Activated CD4-positive, alpha-beta T cell treated with anti-CD3 and anti-CD28 coated beads, Interleukin-2, amount 10 ng/mL, durations not matched to agents 7 days and 5 days (primary cell): ENCODE measurements around the gene RAB5B. TPM values are rescaled to one million over a fixed set of nuclear protein-coding genes. Genes with fewer than 3 reads are reported as not detected.

Experiments
- CTCF ChIA-PET: fragments of 350-600 bp; sonication (Branson Sonifier 250); formaldehyde crosslinking; loops from one replicate; lab custom pipeline; 2021; ENCODE audit warnings: antibody characterized with exemption; lab: Charles Lee
- POLR2A ChIA-PET: fragments of 350-600 bp; sonication (Branson Sonifier 250); formaldehyde crosslinking; loops from one replicate; lab custom pipeline; 2021; ENCODE audit warnings: antibody characterized with exemption; lab: Charles Lee
- DNase-seq: peaks from one replicate; pipeline ENCODE4 v3.0.0-alpha.2; 2020
- H3K27ac Mint-ChIP-seq: one replicate; pipeline ENCODE4 v1.8.0; 2021; ENCODE audit warnings: mild to moderate bottlenecking, moderate library complexity, mixed read lengths
- H3K27me3 Mint-ChIP-seq: one replicate; pipeline ENCODE4 v1.8.0; 2021; ENCODE audit warnings: mixed read lengths
- H3K36me3 Mint-ChIP-seq: one replicate; pipeline ENCODE4 v1.8.0; 2021; ENCODE audit warnings: low read depth, mixed read lengths
- H3K4me1 Mint-ChIP-seq: one replicate; pipeline ENCODE4 v1.8.0; 2021; ENCODE audit warnings: mixed read lengths
- H3K4me3 Mint-ChIP-seq: one replicate; pipeline ENCODE4 v1.8.0; 2021; ENCODE audit warnings: mild to moderate bottlenecking, moderate library complexity, mixed read lengths
- H3K9me3 Mint-ChIP-seq: one replicate; pipeline ENCODE4 v1.8.0; 2021; ENCODE audit warnings: mixed read lengths
- total RNA-seq, 2 experiments: library from RNA; stranded (reverse); gene quantifications; one replicate each; pipeline ENCODE4 v1.2.3, GENCODE V29; 2021

The RAB5B gene
- total RNA-seq, 2 experiments from 2014 or later: 56.9 to 58.1 TPM

- Mint-ChIP-seq H3K4me3 (no peak overlapping the region), H3K9me3 (no peaks in the 10 kb centered on the region), H3K27me3 (no peaks in the 10 kb centered on the region), H3K36me3 (peaks cover 44% of the 10 kb centered on the region), H3K4me1 (peaks cover 7% of the 10 kb centered on the region), H3K27ac (peak overlapping the region; percentile 10)
- CTCF ChIA-PET: interaction anchor here (1.0 to 2.3 kb wide), 5 partner anchors 12 to 135 kb away, joined by 3 to 6 read pairs (median 4); partner anchors contain the start of gene DNAJC14
- POLR2A ChIA-PET: no interaction called here
- DNase-seq: no peak
Observed at GRCh38 chr12:55955344-55955743, 18.5 kb upstream of the RAB5B start.

- Mint-ChIP-seq H3K4me3 (no peak overlapping the region), H3K9me3 (no peaks in the 10 kb centered on the region), H3K27ac (peak overlapping the region; percentile 51), H3K27me3 (no peaks in the 10 kb centered on the region), H3K4me1 (peaks cover 7% of the 10 kb centered on the region), H3K36me3 (peaks cover 44% of the 10 kb centered on the region)
- ChIA-PET POLR2A (no interaction called here), CTCF (interaction anchor here (0.7 to 2.3 kb wide), 7 partner anchors 12 to 135 kb away, joined by 3 to 6 read pairs (median 3); partner anchors contain the start of genes DNAJC14 and RAB5B)
- DNase-seq: peak; percentile 68
Observed at GRCh38 chr12:55955800-55956508, 17.9 kb upstream of the RAB5B start.

- DNase-seq: no peak
- H3K36me3 Mint-ChIP-seq: peaks cover 30% of the 10 kb centered on the region
- H3K27me3 Mint-ChIP-seq: no peaks in the 10 kb centered on the region
- no peaks in the 10 kb centered on the region for H3K9me3 Mint-ChIP-seq
- no peak overlapping the region for H3K27ac Mint-ChIP-seq
- peaks cover 7% of the 10 kb centered on the region for H3K4me1 Mint-ChIP-seq
- ChIA-PET CTCF (interaction anchor here (0.6 to 2.1 kb wide), 6 partner anchors 16 to 218 kb away, joined by 3 to 7 read pairs (median 4); partner anchors contain the start of gene RAB5B), POLR2A (no interaction called here)
- H3K4me3 Mint-ChIP-seq: no peak overlapping the region
Observed at GRCh38 chr12:55957106-55957859, 16.6 kb upstream of the RAB5B start.

DNA sequence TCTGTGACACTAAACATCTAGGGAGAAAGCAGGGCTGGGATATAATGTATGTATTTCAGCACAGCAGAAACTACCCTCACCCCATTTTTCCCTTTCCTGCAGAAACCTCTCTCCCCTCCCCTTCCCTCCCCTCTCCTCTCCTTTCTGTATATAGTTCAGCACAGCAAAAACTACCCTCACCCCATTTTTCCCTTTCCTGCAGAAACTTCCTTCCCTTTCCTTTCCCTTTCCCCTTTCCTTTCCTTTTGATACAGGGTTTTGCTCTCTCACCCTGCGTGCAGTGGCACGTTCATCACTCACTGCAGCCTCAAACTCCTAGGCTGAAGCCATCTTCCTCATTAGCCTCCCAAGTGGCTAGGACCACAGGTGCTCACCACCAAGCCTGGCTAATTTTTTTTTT is 10.1 kb upstream of the RAB5B start:
- no peaks in the 10 kb centered on the region for H3K9me3 Mint-ChIP-seq
- H3K27ac Mint-ChIP-seq: no peak overlapping the region
- H3K36me3 Mint-ChIP-seq: peaks cover 12% of the 10 kb centered on the region
- ChIA-PET CTCF (no interaction called here), POLR2A (no interaction called here)
- H3K4me3 Mint-ChIP-seq: no peak overlapping the region
- no peaks in the 10 kb centered on the region for H3K27me3 Mint-ChIP-seq
- no peak for DNase-seq
- peaks cover 27% of the 10 kb centered on the region for H3K4me1 Mint-ChIP-seq

GRCh38 chr12:55965240-55965639 is 8.6 kb upstream of the RAB5B start:
- CTCF ChIA-PET: interaction anchor here (0.7 kb wide), 1 partner anchor 213 kb away, joined by 3 read pairs; no protein-coding TSS in a partner anchor
- peak overlapping the region; percentile 5 for H3K4me3 Mint-ChIP-seq

DNA sequence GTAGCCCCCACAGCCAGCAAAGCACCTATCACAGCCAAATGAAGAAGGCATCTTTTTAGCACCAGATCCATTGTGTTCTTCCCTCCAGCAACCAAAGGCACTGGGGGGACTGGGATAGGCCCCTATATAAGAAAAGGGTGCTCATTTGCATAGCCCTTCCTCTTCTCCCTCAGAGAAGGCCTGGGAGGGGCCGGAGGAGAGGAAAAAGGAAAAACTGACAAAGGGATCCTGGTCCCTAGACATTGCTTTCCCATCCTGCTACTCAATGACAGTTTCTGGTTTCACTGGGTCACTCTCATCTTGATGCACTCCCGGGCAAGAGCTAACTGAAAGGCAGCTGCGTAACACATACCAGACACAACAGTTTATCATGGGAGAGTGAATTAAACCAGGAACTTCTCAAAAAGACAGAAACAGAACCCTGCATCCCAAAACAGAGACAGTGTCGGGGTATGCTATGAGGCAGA is 7.9 kb upstream of the RAB5B start, which contains the start of gene PMEL:
PMEL (minus strand) TSS at position 102 of the 467 bp plus-strand sequence; CDS start at position 71, 31 bp downstream.
- POLR2A ChIA-PET: no interaction called here
- Mint-ChIP-seq H3K9me3 (no peaks in the 10 kb centered on the region), H3K4me3 (peak within 1 kb of the TSS; percentile 97), H3K4me1 (peaks cover 36% of the 10 kb centered on the region), H3K27me3 (no peaks in the 10 kb centered on the region), H3K36me3 (peaks cover 21% of the 10 kb centered on the region), H3K27ac (peak within 1 kb of the TSS; percentile 89)
- CTCF ChIA-PET: no interaction called here
- DNase-seq: no peak

More at GRCh38 chr12:55965240-55965639, 8.6 kb upstream of the RAB5B start:
- Mint-ChIP-seq H3K4me1 (peaks cover 32% of the 10 kb centered on the region), H3K9me3 (no peaks in the 10 kb centered on the region), H3K36me3 (peaks cover 17% of the 10 kb centered on the region), H3K27ac (no peak overlapping the region), H3K27me3 (no peaks in the 10 kb centered on the region)
- no peak for DNase-seq
- POLR2A ChIA-PET: no interaction called here

DNA sequence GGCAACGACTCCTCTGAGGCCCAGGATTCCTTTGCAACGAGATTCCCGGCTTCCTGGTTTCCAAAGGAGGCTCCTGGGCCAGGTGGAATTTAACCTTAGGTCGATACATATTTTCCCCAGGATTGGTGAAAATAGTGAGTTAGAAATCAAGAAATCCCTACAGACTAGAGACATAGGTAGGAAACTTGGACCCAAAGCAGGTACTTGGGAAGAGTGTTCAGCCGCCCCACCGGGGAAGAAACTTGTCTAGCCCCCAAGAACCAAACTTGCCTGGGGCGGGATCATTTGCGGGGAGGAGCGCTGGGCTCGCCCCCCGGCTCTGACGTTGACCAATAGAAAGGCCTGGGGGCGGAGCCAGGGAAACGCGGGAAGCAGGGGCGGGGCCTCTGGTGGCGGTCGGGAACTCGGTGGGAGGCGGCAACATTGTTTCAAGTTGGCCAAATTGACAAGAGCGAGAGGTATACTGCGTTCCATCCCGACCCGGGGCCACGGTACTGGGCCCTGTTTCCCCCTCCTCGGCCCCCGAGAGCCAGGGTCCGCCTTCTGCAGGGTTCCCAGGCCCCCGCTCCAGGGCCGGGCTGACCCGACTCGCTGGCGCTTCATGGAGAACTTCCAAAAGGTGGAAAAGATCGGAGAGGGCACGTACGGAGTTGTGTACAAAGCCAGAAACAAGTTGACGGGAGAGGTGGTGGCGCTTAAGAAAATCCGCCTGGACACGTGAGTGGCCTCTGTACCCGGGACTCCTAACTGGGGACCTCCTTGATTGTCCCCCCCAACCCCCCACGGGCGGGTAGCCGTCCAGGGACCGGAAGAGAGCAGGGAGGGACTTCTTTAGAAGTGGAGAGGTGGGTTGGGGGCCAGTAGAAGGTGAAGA is 7.2 kb upstream of the RAB5B start, which contains the start of gene CDK2:
CDK2 (plus strand) TSS at position 423 of the 874 bp plus-strand sequence; CDS start at position 602, 179 bp downstream.
- Mint-ChIP-seq H3K27ac (peak within 1 kb of the TSS; percentile 89), H3K9me3 (no peaks in the 10 kb centered on the region), H3K27me3 (no peaks in the 10 kb centered on the region), H3K4me1 (peaks cover 42% of the 10 kb centered on the region), H3K36me3 (peaks cover 24% of the 10 kb centered on the region), H3K4me3 (peak within 1 kb of the TSS; percentile 97)
- ChIA-PET CTCF (interaction anchor here (0.7 kb wide), 1 partner anchor 340 kb away, joined by 3 read pairs; no protein-coding TSS in a partner anchor), POLR2A (no interaction called here)
- DNase-seq: peak; percentile 93

DNA sequence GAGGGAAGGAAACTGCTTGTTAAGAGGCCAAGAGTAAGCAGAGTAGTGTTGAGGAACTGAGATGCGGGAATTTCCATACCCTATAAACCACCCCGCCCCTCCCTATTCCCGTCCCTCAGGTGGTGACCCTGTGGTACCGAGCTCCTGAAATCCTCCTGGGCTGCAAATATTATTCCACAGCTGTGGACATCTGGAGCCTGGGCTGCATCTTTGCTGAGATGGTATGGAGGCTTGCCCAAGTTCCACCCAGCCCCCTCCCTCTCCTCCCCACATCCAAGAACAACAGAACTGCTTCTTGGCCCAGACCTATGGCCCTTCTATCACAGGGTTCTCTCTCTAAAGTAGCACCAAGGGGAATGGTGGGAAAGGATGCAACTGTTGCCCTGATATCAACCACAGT is 4.5 kb upstream of the RAB5B start:
- CTCF ChIA-PET: interaction anchor here (1.0 to 1.7 kb wide), 5 partner anchors 10 to 231 kb away, joined by 3 to 6 read pairs (median 4); no protein-coding TSS in a partner anchor
- POLR2A ChIA-PET: no interaction called here
- Mint-ChIP-seq H3K4me3 (no peak overlapping the region), H3K4me1 (peaks cover 45% of the 10 kb centered on the region), H3K9me3 (no peaks in the 10 kb centered on the region), H3K36me3 (peaks cover 27% of the 10 kb centered on the region), H3K27ac (no peak overlapping the region), H3K27me3 (no peaks in the 10 kb centered on the region)
- DNase-seq: no peak

DNA sequence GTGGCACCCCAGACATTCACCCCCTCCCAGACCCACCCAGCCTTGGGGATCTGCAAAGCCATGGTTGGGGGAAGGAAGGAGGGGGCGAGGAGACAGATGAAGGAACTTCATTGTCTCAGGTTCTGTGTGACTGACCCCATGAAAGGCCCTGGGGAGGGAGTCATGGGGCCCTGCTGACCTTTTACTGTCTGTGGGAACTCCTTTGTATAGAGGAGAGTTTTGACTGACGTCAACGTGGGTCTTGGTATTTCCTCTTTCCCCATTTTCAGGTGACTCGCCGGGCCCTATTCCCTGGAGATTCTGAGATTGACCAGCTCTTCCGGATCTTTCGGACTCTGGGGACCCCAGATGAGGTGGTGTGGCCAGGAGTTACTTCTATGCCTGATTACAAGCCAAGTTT is 3.1 kb upstream of the RAB5B start:
- DNase-seq: no peak
- no peaks in the 10 kb centered on the region for H3K27me3 Mint-ChIP-seq
- H3K9me3 Mint-ChIP-seq: no peaks in the 10 kb centered on the region
- no peak overlapping the region for H3K27ac Mint-ChIP-seq
- POLR2A ChIA-PET: no interaction called here
- peaks cover 45% of the 10 kb centered on the region for H3K4me1 Mint-ChIP-seq
- peaks cover 27% of the 10 kb centered on the region for H3K36me3 Mint-ChIP-seq
- CTCF ChIA-PET: no interaction called here
- no peak overlapping the region for H3K4me3 Mint-ChIP-seq

DNA sequence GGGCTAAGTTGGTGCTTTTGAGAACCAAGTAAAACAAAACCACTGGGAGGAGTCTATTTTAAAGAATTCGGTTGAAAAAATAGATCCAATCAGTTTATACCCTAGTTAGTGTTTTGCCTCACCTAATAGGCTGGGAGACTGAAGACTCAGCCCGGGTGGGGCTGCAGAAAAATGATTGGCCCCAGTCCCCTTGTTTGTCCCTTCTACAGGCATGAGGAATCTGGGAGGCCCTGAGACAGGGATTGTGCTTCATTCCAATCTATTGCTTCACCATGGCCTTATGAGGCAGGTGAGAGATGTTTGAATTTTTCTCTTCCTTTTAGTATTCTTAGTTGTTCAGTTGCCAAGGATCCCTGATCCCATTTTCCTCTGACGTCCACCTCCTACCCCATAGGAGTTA is 1.8 kb upstream of the RAB5B start:
- POLR2A ChIA-PET: interaction anchor here (0.5 kb wide), 1 partner anchor 101 kb away, joined by 3 read pairs; no protein-coding TSS in a partner anchor
- Mint-ChIP-seq H3K4me3 (no peak overlapping the region), H3K27me3 (no peaks in the 10 kb centered on the region), H3K36me3 (peaks cover 26% of the 10 kb centered on the region), H3K9me3 (no peaks in the 10 kb centered on the region), H3K4me1 (peaks cover 45% of the 10 kb centered on the region), H3K27ac (no peak overlapping the region)
- DNase-seq: no peak
- CTCF ChIA-PET: interaction anchor here (1.0 kb wide), 1 partner anchor 45 kb away, joined by 3 read pairs; the partner anchor contains the start of gene PYM1

DNA sequence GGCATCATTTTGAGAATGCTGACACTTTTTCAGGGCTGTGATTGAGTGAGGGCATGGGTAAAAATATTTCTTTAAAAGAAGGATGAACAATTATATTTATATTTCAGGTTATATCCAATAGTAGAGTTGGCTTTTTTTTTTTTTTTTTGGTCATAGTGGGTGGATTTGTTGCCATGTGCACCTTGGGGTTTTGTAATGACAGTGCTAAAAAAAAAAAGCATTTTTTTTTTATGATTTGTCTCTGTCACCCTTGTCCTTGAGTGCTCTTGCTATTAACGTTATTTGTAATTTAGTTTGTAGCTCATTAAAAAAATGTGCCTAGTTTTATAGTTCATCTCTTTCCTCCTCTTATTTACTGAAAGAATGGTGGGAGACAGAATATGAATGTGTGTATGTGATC is 1.4 kb upstream of the RAB5B start:
- Mint-ChIP-seq H3K36me3 (peaks cover 26% of the 10 kb centered on the region), H3K9me3 (no peaks in the 10 kb centered on the region), H3K27ac (no peak overlapping the region), H3K4me1 (peaks cover 44% of the 10 kb centered on the region), H3K27me3 (no peaks in the 10 kb centered on the region), H3K4me3 (no peak overlapping the region)
- DNase-seq: no peak
- ChIA-PET CTCF (interaction anchor here (1.0 kb wide), 1 partner anchor 45 kb away, joined by 3 read pairs; the partner anchor contains the start of gene PYM1), POLR2A (interaction anchor here (0.5 to 0.9 kb wide), 2 partner anchors 20 to 101 kb away, joined by 3 read pairs; no protein-coding TSS in a partner anchor)
